Liver (tissue), 9 donors: ENCODE results near the gene NCAM1. TPM values are rescaled to one million over a fixed set of nuclear protein-coding genes. Genes with fewer than 3 reads are reported as not detected.

Experiments
- DNase-seq: peaks from one replicate; pipeline ENCODE4 v3.0.0-alpha.2; 2017; ENCODE audit warnings: low spot score
- H3K27ac ChIP-seq, 2 donors: one replicate each; pipeline ENCODE4 v1.7.0; 2013; ENCODE audit warnings: inconsistent platforms in 2 of 2, low read length in 2 of 2, control low read depth in 1 of 2, low read depth in 1 of 2, mild to moderate bottlenecking in 1 of 2
- H3K27me3 ChIP-seq, 4 donors: one replicate each; pipeline versions ENCODE4 v1.6.1 to v1.7.0; 2013; ENCODE audit warnings: low read length in 3 of 4, inconsistent platforms in 1 of 4, mild to moderate bottlenecking in 1 of 4, moderate library complexity in 1 of 4; ENCODE audit not compliant: control insufficient read depth in 4 of 4, insufficient read depth in 4 of 4
- H3K36me3 ChIP-seq, 4 donors: one replicate each; pipeline versions ENCODE4 v1.6.1 to v1.7.0; 2013; ENCODE audit warnings: low read length in 3 of 4, mild to moderate bottlenecking in 3 of 4, low read depth in 1 of 4, moderate library complexity in 1 of 4; ENCODE audit not compliant: control insufficient read depth in 4 of 4, insufficient read depth in 3 of 4
- H3K4me1 ChIP-seq, 4 donors: one replicate each; pipeline versions ENCODE4 v1.6.1 to v1.7.0; 2013; ENCODE audit warnings: low read length in 3 of 4, mild to moderate bottlenecking in 3 of 4, moderate library complexity in 1 of 4; ENCODE audit not compliant: control insufficient read depth in 4 of 4, insufficient read depth in 4 of 4
- H3K4me3 ChIP-seq, 3 donors: one replicate each; pipeline versions ENCODE4 v1.6.1 to v1.7.0; 2013; ENCODE audit warnings: low read length in 3 of 3, control low read depth in 1 of 3, low read depth in 1 of 3, mild to moderate bottlenecking in 1 of 3
- H3K9ac ChIP-seq, 2 donors: one replicate each; pipeline ENCODE4 v1.7.0; 2013; ENCODE audit warnings: low read length in 2 of 2, mild to moderate bottlenecking in 2 of 2, moderate library complexity in 2 of 2, control low read depth in 1 of 2, low read depth in 1 of 2
- H3K9me3 ChIP-seq, 4 donors: one replicate each; pipeline versions ENCODE4 v1.6.1 to v1.7.0; 2013; ENCODE audit warnings: low read length in 3 of 4; ENCODE audit not compliant: control insufficient read depth in 4 of 4
- FOXA1 ChIP-seq: IDR thresholded peaks from 2 replicates; pipeline ENCODE4 v1.6.1; 2016; ENCODE audit warnings: antibody characterized with exemption
- FOXA2 ChIP-seq: IDR thresholded peaks from 2 replicates; pipeline ENCODE4 v1.6.1; 2016; ENCODE audit warnings: antibody characterized with exemption
- GABPA ChIP-seq, 2 donors: IDR thresholded peaks in 1 of 2; conservative IDR thresholded peaks in 1 of 2; 2 replicates each; pipeline ENCODE4 v1.6.1; 2016; ENCODE audit warnings: antibody characterized with exemption in 2 of 2, mild to moderate bottlenecking in 1 of 2, moderate library complexity in 1 of 2
- HNF4A ChIP-seq, 2 donors: conservative IDR thresholded peaks; 2 replicates each; pipeline ENCODE4 v1.6.1; 2016; ENCODE audit warnings: antibody characterized with exemption in 2 of 2, mild to moderate bottlenecking in 2 of 2
- JUND ChIP-seq, 2 donors: IDR thresholded peaks; 2 replicates each; pipeline ENCODE4 v1.6.1; 2016; ENCODE audit warnings: antibody characterized with exemption in 2 of 2
- NR2F2 ChIP-seq: IDR thresholded peaks from 2 replicates; pipeline ENCODE4 v1.6.1; 2016; ENCODE audit warnings: antibody characterized with exemption
- RAD21 ChIP-seq, 2 donors: IDR thresholded peaks; 2 replicates each; pipeline ENCODE4 v1.6.1; 2016; ENCODE audit warnings: antibody characterized with exemption in 2 of 2, mild to moderate bottlenecking in 2 of 2
- RXRA ChIP-seq, 2 donors: IDR thresholded peaks; 2 replicates each; pipeline ENCODE4 v1.6.1; 2017 to 2018; ENCODE audit warnings: antibody characterized with exemption in 2 of 2, mild to moderate bottlenecking in 1 of 2
- SP1 ChIP-seq: IDR thresholded peaks from 2 replicates; pipeline ENCODE4 v1.6.1; 2018; ENCODE audit warnings: antibody characterized with exemption, mild to moderate bottlenecking
- TAF1 ChIP-seq: conservative IDR thresholded peaks from 2 replicates; pipeline ENCODE4 v1.6.1; 2016; ENCODE audit warnings: antibody characterized with exemption, mild to moderate bottlenecking
- YY1 ChIP-seq: IDR thresholded peaks from 2 replicates; pipeline ENCODE4 v1.6.1; 2016; ENCODE audit warnings: antibody characterized with exemption, mild to moderate bottlenecking
- WGBS: extraction: QIAGEN DNeasy Blood & Tissue Kit; methylation state at CpG from one replicate; pipeline ENCODE4 v1.1.7; 2013; 5-methylcytosine and 5-hydroxymethylcytosine counted together
- polyA plus RNA-seq, 2 donors: library from polyadenylated mRNA; stranded (reverse) in 1 of 2; unstranded in 1 of 2; fragments of 200-250 nt in 1 of 2; fragments of >200 nt in 1 of 2; fragmentation: Nextera tagmentation in 1 of 2; extraction: Ambion mirVana in 1 of 2; gene quantifications; one replicate each; pipeline versions ENCODE4 v1.2.1 to v1.2.3, GENCODE V29; 2013 to 2015
- total RNA-seq, 2 donors: library from RNA; depleted of rRNA; stranded (reverse); fragments of >200 nt; gene quantifications; one replicate each; pipeline ENCODE4 v1.2.3, GENCODE V29; 2014
- TF ChIP-seq, protein P1 (sequence below): fragments of 150-350 bp; IDR thresholded peaks from 2 replicates; pipeline ENCODE4 v1.5.1; 2017; ENCODE audit warnings: improper control_type of control experiment, low read depth, low read length; ENCODE audit not compliant: missing input control
- TF ChIP-seq, protein P2 (sequence below): IDR thresholded peaks from 2 replicates; pipeline ENCODE4 v1.6.1; 2016; ENCODE audit warnings: antibody characterized with exemption, mild to moderate bottlenecking
- TF ChIP-seq, protein P3 (sequence below): IDR thresholded peaks from 2 replicates; pipeline ENCODE4 v1.6.1; 2016; ENCODE audit warnings: antibody characterized with exemption
- donor health status: healthy.
- donor health status: healthy.
- donor health status: healthy.
- donor health status: healthy.
- donor health status: healthy.

NCAM1 gene
- total and polyA plus RNA-seq, 4 donors, result 0.65 to 2.1 (median 0.88) TPM

DNA sequence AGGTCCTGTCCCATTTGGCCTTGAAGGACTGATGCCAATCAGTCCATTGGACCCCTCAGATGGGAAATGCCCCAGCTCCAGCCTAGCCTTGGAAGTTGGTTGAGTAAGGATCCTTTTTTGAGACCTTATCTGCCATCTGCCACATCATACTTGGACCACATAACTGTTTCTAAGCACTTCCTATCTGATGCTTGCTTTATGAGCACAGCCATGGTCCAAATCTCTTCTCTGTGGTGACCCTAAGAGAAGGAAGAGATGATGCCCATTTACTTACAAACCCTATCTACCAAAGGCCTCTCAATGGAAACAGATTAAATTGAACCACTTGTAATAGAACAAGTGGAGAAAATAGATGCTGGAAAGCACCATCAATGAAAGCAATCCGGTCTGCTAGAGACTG lies 299.3 kb downstream of the NCAM1 start:
- DNase-seq, result no peak
- H3K9ac ChIP-seq, result no peak overlapping the region
- H3K4me1 ChIP-seq, result no peaks in the 10 kb centered on the region
- H3K9me3 ChIP-seq, result no peaks in the 10 kb centered on the region
- H3K27me3 ChIP-seq, result peaks cover 0 to 5% (median 0%) of the 10 kb centered on the region in 4 donors
- H3K36me3 ChIP-seq, result no peaks in the 10 kb centered on the region
- TF ChIP-seq RXRA (IDR thresholded peaks at IDR 0.05), result no peak
- TF ChIP-seq SP1, result no peak
- TF ChIP-seq RAD21 (IDR thresholded peaks at IDR 0.05), result no peak
- no peak for TF ChIP-seq TAF1
- TF ChIP-seq, protein P1, sequence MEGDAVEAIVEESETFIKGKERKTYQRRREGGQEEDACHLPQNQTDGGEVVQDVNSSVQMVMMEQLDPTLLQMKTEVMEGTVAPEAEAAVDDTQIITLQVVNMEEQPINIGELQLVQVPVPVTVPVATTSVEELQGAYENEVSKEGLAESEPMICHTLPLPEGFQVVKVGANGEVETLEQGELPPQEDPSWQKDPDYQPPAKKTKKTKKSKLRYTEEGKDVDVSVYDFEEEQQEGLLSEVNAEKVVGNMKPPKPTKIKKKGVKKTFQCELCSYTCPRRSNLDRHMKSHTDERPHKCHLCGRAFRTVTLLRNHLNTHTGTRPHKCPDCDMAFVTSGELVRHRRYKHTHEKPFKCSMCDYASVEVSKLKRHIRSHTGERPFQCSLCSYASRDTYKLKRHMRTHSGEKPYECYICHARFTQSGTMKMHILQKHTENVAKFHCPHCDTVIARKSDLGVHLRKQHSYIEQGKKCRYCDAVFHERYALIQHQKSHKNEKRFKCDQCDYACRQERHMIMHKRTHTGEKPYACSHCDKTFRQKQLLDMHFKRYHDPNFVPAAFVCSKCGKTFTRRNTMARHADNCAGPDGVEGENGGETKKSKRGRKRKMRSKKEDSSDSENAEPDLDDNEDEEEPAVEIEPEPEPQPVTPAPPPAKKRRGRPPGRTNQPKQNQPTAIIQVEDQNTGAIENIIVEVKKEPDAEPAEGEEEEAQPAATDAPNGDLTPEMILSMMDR, result no peak
- no peak for TF ChIP-seq YY1
- TF ChIP-seq FOXA2, result no peak
- 76% methylated on average over 1 of the region's 1 CpG for WGBS
- H3K27ac ChIP-seq, result no peak overlapping the region
- no peak overlapping the region for H3K4me3 ChIP-seq

DNA sequence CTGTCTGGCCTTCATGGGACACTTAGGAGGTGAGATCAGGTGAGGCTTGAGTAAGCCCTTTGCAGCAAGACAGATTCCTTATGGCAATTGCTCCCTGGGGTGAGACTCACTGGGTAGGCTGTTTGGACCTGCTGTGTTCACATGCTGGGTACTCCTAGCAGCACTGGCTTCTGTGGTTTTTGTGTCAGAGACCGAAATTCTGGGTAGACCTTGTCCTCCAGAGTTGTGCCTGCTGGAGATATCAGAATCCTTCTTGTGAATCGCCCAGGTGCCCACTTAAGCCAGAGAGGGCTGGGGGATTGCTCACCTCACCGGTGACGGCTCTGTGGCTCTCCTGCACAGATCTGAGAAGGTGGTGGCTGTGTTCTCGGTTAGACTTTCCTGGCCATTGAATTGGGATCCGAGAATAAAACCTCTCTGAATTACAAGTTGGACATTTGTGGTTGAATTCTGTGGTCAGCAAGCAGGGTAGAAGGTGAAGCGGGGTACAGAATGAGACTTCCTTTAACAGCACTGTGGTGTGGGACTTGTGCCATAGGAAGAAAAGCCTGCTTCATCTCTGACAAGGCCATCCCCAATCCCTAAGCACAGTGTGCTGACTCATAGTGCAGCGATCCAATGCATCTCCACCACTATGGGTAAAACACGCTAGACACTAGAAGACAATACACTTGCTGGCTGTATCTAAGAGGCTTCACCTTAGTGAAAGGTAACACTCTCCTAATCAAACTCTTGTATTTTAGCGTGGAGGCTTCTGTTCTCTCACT lies 300.7 kb downstream of the NCAM1 start:
- no peak for DNase-seq
- Histone ChIP-seq H3K4me1 (no peaks in the 10 kb centered on the region), H3K27ac (no peak overlapping the region), H3K36me3 (no peaks in the 10 kb centered on the region), H3K27me3 (peaks cover 0 to 5% (median 0%) of the 10 kb centered on the region in 4 donors), H3K9ac (no peak overlapping the region), H3K9me3 (no peaks in the 10 kb centered on the region), H3K4me3 (no peak overlapping the region)
- 82% methylated on average over 10 of the region's 10 CpGs for WGBS
- TF ChIP-seq GABPA (IDR thresholded peaks at IDR 0.05 in 1 of 2, conservative IDR thresholded peaks at IDR 0.05 in 1 of 2) (no peak), HNF4A (conservative IDR thresholded peaks at IDR 0.05) (no peak), FOXA1 (no peak), NR2F2 (no peak), FOXA2 (no peak), RXRA (IDR thresholded peaks at IDR 0.05) (no peak), JUND (IDR thresholded peaks at IDR 0.05) (no peak), TAF1 (no peak)
- TF ChIP-seq, protein P2, sequence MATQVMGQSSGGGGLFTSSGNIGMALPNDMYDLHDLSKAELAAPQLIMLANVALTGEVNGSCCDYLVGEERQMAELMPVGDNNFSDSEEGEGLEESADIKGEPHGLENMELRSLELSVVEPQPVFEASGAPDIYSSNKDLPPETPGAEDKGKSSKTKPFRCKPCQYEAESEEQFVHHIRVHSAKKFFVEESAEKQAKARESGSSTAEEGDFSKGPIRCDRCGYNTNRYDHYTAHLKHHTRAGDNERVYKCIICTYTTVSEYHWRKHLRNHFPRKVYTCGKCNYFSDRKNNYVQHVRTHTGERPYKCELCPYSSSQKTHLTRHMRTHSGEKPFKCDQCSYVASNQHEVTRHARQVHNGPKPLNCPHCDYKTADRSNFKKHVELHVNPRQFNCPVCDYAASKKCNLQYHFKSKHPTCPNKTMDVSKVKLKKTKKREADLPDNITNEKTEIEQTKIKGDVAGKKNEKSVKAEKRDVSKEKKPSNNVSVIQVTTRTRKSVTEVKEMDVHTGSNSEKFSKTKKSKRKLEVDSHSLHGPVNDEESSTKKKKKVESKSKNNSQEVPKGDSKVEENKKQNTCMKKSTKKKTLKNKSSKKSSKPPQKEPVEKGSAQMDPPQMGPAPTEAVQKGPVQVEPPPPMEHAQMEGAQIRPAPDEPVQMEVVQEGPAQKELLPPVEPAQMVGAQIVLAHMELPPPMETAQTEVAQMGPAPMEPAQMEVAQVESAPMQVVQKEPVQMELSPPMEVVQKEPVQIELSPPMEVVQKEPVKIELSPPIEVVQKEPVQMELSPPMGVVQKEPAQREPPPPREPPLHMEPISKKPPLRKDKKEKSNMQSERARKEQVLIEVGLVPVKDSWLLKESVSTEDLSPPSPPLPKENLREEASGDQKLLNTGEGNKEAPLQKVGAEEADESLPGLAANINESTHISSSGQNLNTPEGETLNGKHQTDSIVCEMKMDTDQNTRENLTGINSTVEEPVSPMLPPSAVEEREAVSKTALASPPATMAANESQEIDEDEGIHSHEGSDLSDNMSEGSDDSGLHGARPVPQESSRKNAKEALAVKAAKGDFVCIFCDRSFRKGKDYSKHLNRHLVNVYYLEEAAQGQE, result no peak
- TF ChIP-seq, protein P3, sequence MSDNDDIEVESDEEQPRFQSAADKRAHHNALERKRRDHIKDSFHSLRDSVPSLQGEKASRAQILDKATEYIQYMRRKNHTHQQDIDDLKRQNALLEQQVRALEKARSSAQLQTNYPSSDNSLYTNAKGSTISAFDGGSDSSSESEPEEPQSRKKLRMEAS, result no peak
